Measurements from ENCODE around the gene TTC9B.

The TTC9B gene

DNA sequence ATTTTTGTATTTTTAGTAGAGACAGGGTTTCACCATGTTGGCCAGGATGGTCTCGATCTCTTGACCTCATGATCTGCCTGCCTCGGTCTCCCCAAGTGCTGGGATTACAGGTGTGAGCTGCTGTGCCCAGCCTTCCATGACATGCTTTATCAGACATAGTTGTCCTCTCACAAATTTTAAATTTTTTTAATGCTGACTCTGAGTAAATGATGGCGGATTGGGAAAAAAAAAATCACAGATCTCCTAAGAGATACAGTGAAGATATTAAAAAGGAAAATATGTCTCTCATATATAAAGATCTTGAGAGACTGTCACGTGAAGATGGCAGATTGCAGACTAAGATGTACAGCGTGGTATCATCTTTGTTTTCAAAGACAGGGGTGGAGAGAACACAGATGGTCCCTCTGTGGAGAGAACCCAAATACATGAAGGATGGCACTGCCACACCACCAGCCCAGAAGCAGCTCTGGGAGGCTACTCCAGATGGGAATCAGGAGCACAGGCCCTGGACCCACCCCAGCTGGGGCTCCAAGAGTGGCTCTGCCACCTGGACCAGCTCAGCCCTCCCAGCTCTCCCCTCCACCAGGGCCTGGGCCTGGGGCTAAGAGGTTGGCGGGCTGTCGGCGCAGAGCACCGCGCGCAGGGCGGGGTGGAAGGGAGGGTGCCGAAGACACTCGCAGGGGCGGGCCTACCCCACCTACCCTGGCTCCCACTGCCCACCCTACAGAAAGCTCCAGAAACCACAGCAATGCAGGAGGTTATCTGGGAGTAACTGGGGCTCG is 28.3 kb upstream of the TTC9B start:
- DNase-seq (ENCODE audit: low spot score) = no peak
- POLR2A ChIA-PET (ENCODE audit: low non-redundant PET) = no interaction called here
- TF ChIP-seq, protein P1, sequence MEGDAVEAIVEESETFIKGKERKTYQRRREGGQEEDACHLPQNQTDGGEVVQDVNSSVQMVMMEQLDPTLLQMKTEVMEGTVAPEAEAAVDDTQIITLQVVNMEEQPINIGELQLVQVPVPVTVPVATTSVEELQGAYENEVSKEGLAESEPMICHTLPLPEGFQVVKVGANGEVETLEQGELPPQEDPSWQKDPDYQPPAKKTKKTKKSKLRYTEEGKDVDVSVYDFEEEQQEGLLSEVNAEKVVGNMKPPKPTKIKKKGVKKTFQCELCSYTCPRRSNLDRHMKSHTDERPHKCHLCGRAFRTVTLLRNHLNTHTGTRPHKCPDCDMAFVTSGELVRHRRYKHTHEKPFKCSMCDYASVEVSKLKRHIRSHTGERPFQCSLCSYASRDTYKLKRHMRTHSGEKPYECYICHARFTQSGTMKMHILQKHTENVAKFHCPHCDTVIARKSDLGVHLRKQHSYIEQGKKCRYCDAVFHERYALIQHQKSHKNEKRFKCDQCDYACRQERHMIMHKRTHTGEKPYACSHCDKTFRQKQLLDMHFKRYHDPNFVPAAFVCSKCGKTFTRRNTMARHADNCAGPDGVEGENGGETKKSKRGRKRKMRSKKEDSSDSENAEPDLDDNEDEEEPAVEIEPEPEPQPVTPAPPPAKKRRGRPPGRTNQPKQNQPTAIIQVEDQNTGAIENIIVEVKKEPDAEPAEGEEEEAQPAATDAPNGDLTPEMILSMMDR (conservative IDR thresholded peaks at IDR 0.05; ENCODE audit: low read depth) = no peak
- CTCF ChIA-PET = interaction anchor here (0.5 to 0.6 kb wide), 2 partner anchors 17 to 57 kb away, joined by 3 to 5 read pairs; no protein-coding TSS in a partner anchor
- H3K27ac ChIP-seq = peak overlapping the region; percentile 9; the same call in 1 of the 2 replicates

DNA sequence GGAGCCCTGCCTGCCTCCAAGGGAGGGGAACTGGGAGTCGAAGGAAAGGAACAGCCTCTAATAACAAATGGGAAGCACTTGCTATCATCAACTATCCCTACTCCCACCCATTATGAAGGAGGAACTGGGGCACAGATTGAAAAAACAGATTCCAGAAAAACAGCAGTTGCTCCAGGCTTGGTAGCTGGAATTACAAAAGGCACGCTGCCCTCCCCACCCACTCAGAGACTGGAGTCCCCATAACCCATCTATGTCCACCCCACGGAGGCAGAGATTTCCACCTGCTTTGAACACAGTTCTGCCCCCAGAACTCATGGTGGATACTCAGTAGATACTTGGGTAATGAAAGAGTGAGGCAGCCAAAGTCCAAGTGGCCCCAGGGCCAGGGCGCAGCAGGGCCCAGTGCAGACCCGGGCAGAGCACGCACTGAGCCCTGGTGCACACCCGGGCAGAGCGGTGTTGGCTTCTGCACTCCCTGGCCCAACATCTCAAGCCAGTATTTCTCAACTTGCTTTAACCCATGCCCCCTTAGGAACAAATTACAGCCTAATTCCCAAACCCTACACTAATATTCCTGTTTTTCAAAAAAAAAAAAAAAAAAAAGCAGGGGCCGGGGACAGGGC is 27.4 kb upstream of the TTC9B start:
- ChIA-PET POLR2A (ENCODE audit: low non-redundant PET) (no interaction called here), CTCF (interaction anchor here (0.6 kb wide), 1 partner anchor 18 kb away, joined by 5 read pairs; no protein-coding TSS in a partner anchor)
- peak overlapping the region; percentile 47; the same call in 1 of the 2 replicates for H3K27ac ChIP-seq
- TF ChIP-seq, protein P1 (conservative IDR thresholded peaks at IDR 0.05; ENCODE audit: low read depth) = no peak
- no peak for DNase-seq (ENCODE audit: low spot score)

- TF ChIP-seq, protein P1 (conservative IDR thresholded peaks at IDR 0.05; ENCODE audit: low read depth) = no peak
- 0 out of 2 replicates have a peak overlapping the region, but pooled peaks have one; percentile 15 for H3K27ac ChIP-seq
- POLR2A ChIA-PET (ENCODE audit: low non-redundant PET) = interaction anchor here (0.7 kb wide), 1 partner anchor 139 kb away, joined by 3 read pairs; no protein-coding TSS in a partner anchor
- CTCF ChIA-PET = no interaction called here
- no peak for DNase-seq (ENCODE audit: low spot score)
Measured at GRCh38 chr19:40244579-40245317, 26.6 kb upstream of the TTC9B start.

DNA sequence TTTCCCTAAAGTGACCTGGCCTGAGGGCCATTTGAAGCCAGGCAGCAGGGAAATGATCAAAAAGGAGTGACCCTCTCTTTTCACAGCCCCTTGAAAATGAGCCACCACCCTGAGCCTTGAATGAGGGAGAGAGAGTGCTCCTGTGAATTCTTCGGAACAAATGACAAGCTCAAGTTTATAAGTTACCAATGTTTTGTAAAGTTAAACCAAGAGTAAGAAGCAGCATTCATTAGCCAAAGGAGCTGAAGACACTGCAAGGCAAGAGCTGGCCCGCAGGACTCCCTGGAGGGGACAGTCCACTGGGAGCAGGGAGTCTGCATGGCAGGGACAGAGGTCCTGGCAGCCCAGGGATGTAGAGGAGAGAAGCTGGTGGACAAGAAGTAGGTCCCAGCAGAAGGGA is 25.0 kb upstream of the TTC9B start:
- no peak overlapping the region for H3K27ac ChIP-seq
- POLR2A ChIA-PET (ENCODE audit: low non-redundant PET) = interaction anchor here (0.7 kb wide), 1 partner anchor 168 kb away, joined by 4 read pairs; no protein-coding TSS in a partner anchor
- TF ChIP-seq, protein P1 (conservative IDR thresholded peaks at IDR 0.05; ENCODE audit: low read depth) = no peak
- CTCF ChIA-PET = no interaction called here
- no peak for DNase-seq (ENCODE audit: low spot score)

GRCh38 chr19:40242480-40242879 is 24.3 kb upstream of the TTC9B start:
- ChIA-PET POLR2A (ENCODE audit: low non-redundant PET) (no interaction called here), CTCF (no interaction called here)
- 0 out of 2 replicates have a peak overlapping the region, but pooled peaks have one; percentile 7 for H3K27ac ChIP-seq
- TF ChIP-seq, protein P1 (conservative IDR thresholded peaks at IDR 0.05; ENCODE audit: low read depth) = no peak
- DNase-seq (ENCODE audit: low spot score) = no peak

- 0 out of 2 replicates have a peak overlapping the region, but pooled peaks have one; percentile 7 for H3K27ac ChIP-seq
- DNase-seq (ENCODE audit: low spot score) = no peak
- CTCF ChIA-PET = no interaction called here
- POLR2A ChIA-PET (ENCODE audit: low non-redundant PET) = no interaction called here
- TF ChIP-seq, protein P1 (conservative IDR thresholded peaks at IDR 0.05; ENCODE audit: low read depth) = no peak
Measured at GRCh38 chr19:40241809-40242384, 23.7 kb upstream of the TTC9B start.
